Lung microvascular endothelial cell (primary cell): ENCODE measurements around the gene ZNF784. TPM values are rescaled to one million over a fixed set of nuclear protein-coding genes. Genes with fewer than 3 reads are reported as not detected.

Experiments used
- DNase-seq, 2 donors: peaks; one replicate each; pipeline versions ENCODE4 v3.0.0 to v3.0.0-alpha.2; 2010; ENCODE audit warnings: low read depth in 2 of 2
- total RNA-seq: library from RNA; depleted of rRNA; stranded (reverse); fragments of >200 nt; gene quantifications from 2 replicates; pipeline ENCODE4 v1.2.1, GENCODE V29; 2014

Gene ZNF784
- total RNA-seq, 1 donor from 2014 or later: 4.8 TPM

DNA sequence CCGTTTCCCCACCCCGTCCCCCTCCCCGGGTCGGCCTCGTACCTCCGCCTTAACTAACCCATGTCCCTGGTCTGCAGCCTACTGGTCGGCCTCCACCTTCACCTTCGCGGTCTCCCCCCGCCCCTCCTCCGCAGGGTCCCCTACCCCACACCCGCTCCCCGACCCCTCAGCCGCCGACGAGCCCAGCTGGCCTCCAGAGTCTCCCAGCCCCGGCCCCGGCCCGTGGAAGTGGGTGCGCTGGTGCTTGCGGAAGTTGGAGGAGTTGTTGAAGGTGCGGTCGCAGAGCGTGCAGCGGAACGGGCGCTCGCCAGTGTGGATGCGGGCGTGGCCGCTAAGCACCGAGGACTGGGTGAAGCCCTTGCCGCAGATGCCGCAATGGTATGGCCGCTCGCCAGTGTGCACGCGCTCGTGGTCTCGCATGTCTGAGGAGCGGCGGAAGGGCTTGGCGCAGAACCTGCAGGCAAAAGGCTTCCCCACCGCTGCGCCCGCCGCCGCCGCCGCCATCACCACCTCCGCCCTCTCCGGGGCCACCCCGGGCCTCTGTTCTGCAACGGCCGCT is 2.6 kb downstream of the ZNF784 start:
- no peak for DNase-seq

GRCh38 chr19:55621205-55621672 is 3.1 kb downstream of the ZNF784 start:
- DNase-seq: no peak

- no peak for DNase-seq
These were observed 3.8 kb downstream of the ZNF784 start for GRCh38 chr19:55620410-55621204.

GRCh38 chr19:55619286-55619685 is 5.1 kb downstream of the ZNF784 start:
- DNase-seq: no peak

- DNase-seq: no peak
These were observed 5.9 kb downstream of the ZNF784 start for GRCh38 chr19:55618426-55618825.

GRCh38 chr19:55617426-55617825 is 6.9 kb downstream of the ZNF784 start:
- DNase-seq: peak; percentile 42 to 65

- DNase-seq: no peak
These were observed 7.9 kb downstream of the ZNF784 start for GRCh38 chr19:55616395-55616875.

DNA sequence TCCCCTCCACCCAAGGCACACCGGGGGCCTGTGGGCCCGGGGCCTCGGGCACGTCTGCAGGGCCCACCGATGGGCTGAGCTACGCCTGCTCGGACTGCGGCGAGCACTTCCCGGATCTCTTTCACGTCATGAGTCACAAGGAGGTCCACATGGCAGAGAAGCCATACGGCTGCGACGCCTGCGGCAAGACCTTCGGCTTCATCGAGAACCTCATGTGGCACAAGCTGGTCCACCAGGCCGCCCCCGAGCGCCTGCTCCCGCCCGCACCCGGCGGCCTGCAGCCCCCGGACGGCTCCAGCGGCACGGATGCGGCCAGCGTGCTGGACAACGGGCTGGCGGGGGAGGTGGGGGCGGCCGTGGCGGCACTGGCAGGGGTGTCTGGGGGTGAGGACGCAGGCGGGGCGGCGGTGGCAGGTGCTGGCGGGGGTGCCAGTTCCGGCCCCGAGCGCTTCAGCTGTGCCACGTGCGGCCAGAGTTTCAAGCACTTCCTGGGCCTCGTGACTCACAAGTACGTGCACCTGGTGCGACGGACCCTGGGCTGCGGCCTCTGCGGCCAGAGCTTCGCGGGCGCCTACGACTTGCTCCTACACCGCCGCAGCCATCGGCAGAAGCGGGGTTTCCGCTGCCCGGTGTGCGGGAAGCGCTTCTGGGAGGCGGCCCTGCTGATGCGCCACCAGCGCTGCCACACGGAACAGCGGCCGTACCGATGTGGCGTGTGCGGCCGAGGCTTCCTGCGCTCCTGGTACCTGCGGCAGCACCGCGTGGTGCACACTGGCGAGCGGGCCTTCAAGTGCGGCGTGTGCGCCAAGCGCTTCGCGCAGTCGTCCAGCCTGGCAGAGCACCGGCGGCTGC is 8.6 kb downstream of the ZNF784 start:
- DNase-seq: no peak

- DNase-seq: no peak
These were observed 9.4 kb downstream of the ZNF784 start for GRCh38 chr19:55614711-55615542.

GRCh38 chr19:55613930-55614710 is 10.2 kb downstream of the ZNF784 start:
- DNase-seq: no peak

DNA sequence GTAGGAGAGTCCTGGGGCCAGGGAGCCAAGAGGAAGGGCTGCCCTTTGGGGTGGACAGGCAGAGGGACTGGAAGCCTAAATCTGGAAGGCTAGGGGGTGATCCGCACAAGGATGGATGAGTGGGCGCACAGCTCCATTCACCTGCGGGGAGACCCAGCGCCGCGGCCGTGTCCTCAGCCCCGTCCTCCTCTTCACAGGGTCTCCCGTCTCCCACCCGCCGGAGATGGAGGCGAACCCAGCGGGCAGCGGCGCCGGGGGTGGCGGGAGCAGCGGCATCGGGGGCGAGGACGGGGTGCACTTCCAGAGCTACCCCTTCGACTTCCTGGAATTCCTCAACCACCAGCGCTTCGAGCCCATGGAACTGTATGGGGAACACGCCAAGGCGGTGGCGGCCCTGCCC is 11.0 kb downstream of the ZNF784 start:
- no peak for DNase-seq

DNA sequence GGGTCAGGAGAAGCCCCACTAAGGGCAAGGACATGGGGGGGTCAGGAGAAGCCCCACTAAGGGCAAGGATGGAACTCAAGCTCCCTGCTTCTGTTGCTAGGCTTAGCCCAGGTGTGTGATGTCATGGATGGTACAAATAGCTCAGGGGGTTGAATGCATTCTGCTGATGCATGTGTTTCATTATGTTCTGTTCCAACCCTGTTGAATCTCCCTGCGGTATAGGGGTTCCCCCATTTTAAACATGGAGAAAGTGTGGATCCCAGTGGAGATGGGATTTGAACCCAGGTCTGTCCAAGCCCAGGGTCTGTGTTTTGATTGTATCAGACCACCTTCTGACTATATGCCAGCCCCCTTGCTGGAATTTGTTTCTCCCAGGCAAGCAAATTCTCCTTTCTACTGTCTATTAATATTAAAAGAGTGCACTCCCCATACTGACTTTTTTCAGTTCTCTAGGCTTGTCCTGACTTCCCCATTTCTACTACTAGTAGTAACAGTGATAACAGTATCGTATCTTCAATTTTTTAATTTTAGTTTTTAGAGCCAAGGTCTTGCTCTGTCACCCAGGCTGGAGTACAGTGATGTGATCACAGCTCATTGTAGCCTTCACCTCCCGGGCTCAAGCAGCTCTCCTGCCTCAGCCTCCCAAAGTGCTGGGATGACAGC is 12.3 kb downstream of the ZNF784 start:
- DNase-seq: no peak

GRCh38 chr19:55611300-55611982 is 12.9 kb downstream of the ZNF784 start:
- DNase-seq: no peak

- no peak for DNase-seq
These were observed 15.0 kb downstream of the ZNF784 start for GRCh38 chr19:55609326-55609725.

DNA sequence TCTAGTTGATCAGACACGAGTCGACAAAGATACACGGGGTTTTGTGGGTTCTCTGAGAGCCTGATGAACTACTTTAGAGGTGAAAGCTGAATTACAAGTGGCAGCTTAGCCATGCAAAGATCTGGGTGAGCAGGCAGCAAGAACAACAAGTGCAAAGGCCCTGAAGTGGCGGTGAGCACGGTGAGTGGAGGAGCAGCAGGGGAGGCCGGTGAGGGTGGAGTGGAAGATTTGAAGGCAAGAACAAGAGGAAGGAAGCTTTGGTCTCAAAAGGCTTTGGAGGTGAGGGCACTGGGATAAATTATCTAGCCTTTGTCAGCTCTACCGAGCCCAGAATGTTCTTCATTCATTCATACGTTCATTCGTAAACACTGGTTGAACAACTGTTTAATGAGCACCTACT is 17.5 kb downstream of the ZNF784 start:
- DNase-seq: no peak

DNA sequence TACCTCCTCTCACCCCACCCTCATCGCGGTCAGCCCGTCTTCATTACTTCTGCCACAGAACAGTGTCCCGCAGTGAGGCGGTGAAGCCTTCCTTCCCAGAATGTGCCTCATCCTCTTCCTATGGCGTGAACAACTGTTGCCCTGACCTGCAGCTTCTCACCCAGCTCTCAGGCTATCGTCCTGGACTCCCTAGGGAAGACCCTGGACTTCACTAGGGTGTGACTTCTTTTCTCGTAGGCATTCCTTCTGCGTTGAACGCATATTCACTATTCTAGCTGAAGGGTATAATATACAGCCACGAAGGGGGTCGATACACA is 17.9 kb downstream of the ZNF784 start:
- DNase-seq: no peak

- DNase-seq: peak; percentile 81 to 89
These were observed 18.5 kb downstream of the ZNF784 start, which contains the start of gene ZNF865 for GRCh38 chr19:55605637-55606470. Gene ZNF865 (plus strand): TSS chr19:55605647. CDS start chr19:55613619, 7,972 bp downstream.

GRCh38 chr19:55605207-55605636 is 19.1 kb downstream of the ZNF784 start:
- peak; percentile 97 to 98 for DNase-seq
